Body of pancreas (tissue), 4 donors: Measurements from ENCODE around the gene CROCC.

Source experiments
- POLR2A ChIP-seq, 3 donors: fragments of 450-650 bp; IDR thresholded peaks; one replicate each; pipeline ENCODE4 v1.6.1; 2016; ENCODE audit warnings: antibody characterized with exemption in 3 of 3, mild to moderate bottlenecking in 2 of 3
- TF ChIP-seq, protein P1 (sequence below), 7 experiments: fragments of 450-650 bp in 4 of 7; fragments of 200-600 bp in 3 of 7; sonication (generic) in 3 of 7; IDR thresholded peaks; one replicate each; pipeline ENCODE4 v1.5.1; 2016 to 2019; ENCODE audit warnings: antibody characterized with exemption in 7 of 7

DNA sequence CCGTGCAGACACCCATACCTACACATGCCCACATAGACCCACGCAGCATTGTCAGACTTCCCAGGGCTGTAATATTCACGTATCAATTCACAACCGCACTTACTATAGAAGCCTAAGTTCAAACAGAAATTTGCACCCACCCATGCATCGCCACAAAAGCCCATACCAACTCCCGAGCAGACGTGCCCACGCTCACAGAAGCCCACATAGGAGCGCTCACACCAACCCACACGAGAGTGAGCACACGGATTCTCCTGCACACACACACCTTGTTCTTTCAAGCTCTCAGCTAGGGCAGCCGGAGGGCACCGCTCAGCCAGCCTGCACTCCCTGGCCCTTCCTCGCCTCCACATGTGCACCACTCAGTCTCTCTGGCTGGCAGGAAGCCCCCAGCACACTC lies 54.1 kb downstream of the CROCC start:
- no peak for TF ChIP-seq POLR2A (IDR thresholded peaks at IDR 0.05)
- TF ChIP-seq, protein P1, sequence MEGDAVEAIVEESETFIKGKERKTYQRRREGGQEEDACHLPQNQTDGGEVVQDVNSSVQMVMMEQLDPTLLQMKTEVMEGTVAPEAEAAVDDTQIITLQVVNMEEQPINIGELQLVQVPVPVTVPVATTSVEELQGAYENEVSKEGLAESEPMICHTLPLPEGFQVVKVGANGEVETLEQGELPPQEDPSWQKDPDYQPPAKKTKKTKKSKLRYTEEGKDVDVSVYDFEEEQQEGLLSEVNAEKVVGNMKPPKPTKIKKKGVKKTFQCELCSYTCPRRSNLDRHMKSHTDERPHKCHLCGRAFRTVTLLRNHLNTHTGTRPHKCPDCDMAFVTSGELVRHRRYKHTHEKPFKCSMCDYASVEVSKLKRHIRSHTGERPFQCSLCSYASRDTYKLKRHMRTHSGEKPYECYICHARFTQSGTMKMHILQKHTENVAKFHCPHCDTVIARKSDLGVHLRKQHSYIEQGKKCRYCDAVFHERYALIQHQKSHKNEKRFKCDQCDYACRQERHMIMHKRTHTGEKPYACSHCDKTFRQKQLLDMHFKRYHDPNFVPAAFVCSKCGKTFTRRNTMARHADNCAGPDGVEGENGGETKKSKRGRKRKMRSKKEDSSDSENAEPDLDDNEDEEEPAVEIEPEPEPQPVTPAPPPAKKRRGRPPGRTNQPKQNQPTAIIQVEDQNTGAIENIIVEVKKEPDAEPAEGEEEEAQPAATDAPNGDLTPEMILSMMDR (IDR thresholded peaks at IDR 0.05), result no peak
